ENCODE results near the gene CAPN8. TPM values are rescaled to one million over a fixed set of nuclear protein-coding genes. Genes with fewer than 3 reads are reported as not detected.

Gene CAPN8
- total and polyA plus RNA-seq, 3 donors from 2014 or later, result 1.4 to 4.3 (median 3.2) TPM

GRCh38 chr1:223558512-223558911 lies 107.0 kb downstream of the CAPN8 start:
- H3K4me1 ChIP-seq, result no peaks in the 10 kb centered on the region
- no peak overlapping the region for H3K27ac ChIP-seq
- TF ChIP-seq CTCF (IDR thresholded peaks at IDR 0.05) (no peak), POLR2A (IDR thresholded peaks at IDR 0.05) (no peak)
- DNase-seq, result no peak
- no peaks in the 10 kb centered on the region for H3K9me3 ChIP-seq
- intact Hi-C loops (cut with DNase I; ENCODE audit: low total_unique reads), result no loop called here
- 97 to 100% methylated on average over 1 of the region's 1 CpG for WGBS, 2 donors
- no peak overlapping the region for H3K4me3 ChIP-seq
- H3K36me3 ChIP-seq (ENCODE audit: low read depth, missing control alignments), result no peaks in the 10 kb centered on the region
- no peaks in the 10 kb centered on the region for H3K27me3 ChIP-seq

- WGBS, 2 donors, result 78 to 85% methylated on average over 5 of the region's 5 CpGs
- DNase-seq, result no peak
- Histone ChIP-seq H3K4me3 (no peak overlapping the region), H3K27ac (no peak overlapping the region), H3K36me3 (ENCODE audit: low read depth, missing control alignments) (no peaks in the 10 kb centered on the region), H3K4me1 (no peaks in the 10 kb centered on the region), H3K27me3 (no peaks in the 10 kb centered on the region), H3K9me3 (no peaks in the 10 kb centered on the region)
- TF ChIP-seq POLR2A (IDR thresholded peaks at IDR 0.05), result no peak
- intact Hi-C loops (cut with DNase I; ENCODE audit: low total_unique reads), result no loop called here
These were observed 108.4 kb downstream of the CAPN8 start for GRCh38 chr1:223557130-223557475.

GRCh38 chr1:223556414-223557129 lies 108.9 kb downstream of the CAPN8 start:
- no peaks in the 10 kb centered on the region for H3K36me3 ChIP-seq (ENCODE audit: low read depth, missing control alignments)
- H3K27me3 ChIP-seq, result no peaks in the 10 kb centered on the region
- H3K27ac ChIP-seq, result no peak overlapping the region
- 58 to 78% methylated on average over 7 to 8 of the region's 8 CpGs for WGBS, 2 donors
- intact Hi-C loops (cut with DNase I; ENCODE audit: low total_unique reads), result no loop called here
- H3K4me3 ChIP-seq, result no peak overlapping the region
- H3K4me1 ChIP-seq, result no peaks in the 10 kb centered on the region
- TF ChIP-seq POLR2A (IDR thresholded peaks at IDR 0.05) (no peak), CTCF (IDR thresholded peaks at IDR 0.05) (peak in 1 of 3 experiments; percentile 31)
- peak; percentile 43 for DNase-seq
- H3K9me3 ChIP-seq, result no peaks in the 10 kb centered on the region

GRCh38 chr1:223553957-223554356 lies 111.5 kb downstream of the CAPN8 start:
- WGBS, 2 donors, result 92 to 96% methylated on average over 3 of the region's 3 CpGs
- TF ChIP-seq POLR2A (IDR thresholded peaks at IDR 0.05) (no peak), CTCF (IDR thresholded peaks at IDR 0.05) (no peak)
- intact Hi-C loops (cut with DNase I; ENCODE audit: low total_unique reads), result no loop called here

GRCh38 chr1:223551610-223552009 lies 113.9 kb downstream of the CAPN8 start:
- Histone ChIP-seq H3K9me3 (no peaks in the 10 kb centered on the region), H3K4me3 (no peak overlapping the region), H3K4me1 (no peaks in the 10 kb centered on the region), H3K36me3 (ENCODE audit: low read depth, missing control alignments) (no peaks in the 10 kb centered on the region), H3K27me3 (no peaks in the 10 kb centered on the region), H3K27ac (no peak overlapping the region)
- TF ChIP-seq POLR2A (IDR thresholded peaks at IDR 0.05) (no peak), CTCF (IDR thresholded peaks at IDR 0.05) (no peak)
- intact Hi-C loops (cut with DNase I; ENCODE audit: low total_unique reads), result no loop called here
- no peak for DNase-seq
- 84 to 89% methylated on average over 3 of the region's 3 CpGs for WGBS, 2 donors

More at GRCh38 chr1:223553957-223554356, 111.5 kb downstream of the CAPN8 start:
- Histone ChIP-seq H3K27me3 (no peaks in the 10 kb centered on the region), H3K4me1 (no peaks in the 10 kb centered on the region), H3K27ac (no peak overlapping the region), H3K4me3 (no peak overlapping the region), H3K9me3 (no peaks in the 10 kb centered on the region), H3K36me3 (ENCODE audit: low read depth, missing control alignments) (no peaks in the 10 kb centered on the region)
- DNase-seq, result no peak

Measured in testis (tissue), 3 donors.